Gastrocnemius medialis (tissue), 4 donors: ENCODE measurements around the gene PDAP1.

Experiments
- POLR2A ChIP-seq, 2 donors: fragments of 450-650 bp; IDR thresholded peaks; one replicate each; pipeline ENCODE4 v1.6.1; 2017; ENCODE audit warnings: antibody characterized with exemption in 2 of 2, mild to moderate bottlenecking in 2 of 2, moderate library complexity in 2 of 2
- TF ChIP-seq, protein P1 (sequence below), 5 experiments: fragments of 450-650 bp in 3 of 5; fragments of 200-600 bp in 2 of 5; sonication (generic) in 2 of 5; IDR thresholded peaks in 4 of 5; conservative IDR thresholded peaks in 1 of 5; 1 replicate in 4 of 5; 2 replicates in 1 of 5; pipeline ENCODE4 v1.5.1; 2016 to 2019; ENCODE audit warnings: antibody characterized with exemption in 5 of 5, mild to moderate bottlenecking in 3 of 5, moderate library complexity in 3 of 5

DNA sequence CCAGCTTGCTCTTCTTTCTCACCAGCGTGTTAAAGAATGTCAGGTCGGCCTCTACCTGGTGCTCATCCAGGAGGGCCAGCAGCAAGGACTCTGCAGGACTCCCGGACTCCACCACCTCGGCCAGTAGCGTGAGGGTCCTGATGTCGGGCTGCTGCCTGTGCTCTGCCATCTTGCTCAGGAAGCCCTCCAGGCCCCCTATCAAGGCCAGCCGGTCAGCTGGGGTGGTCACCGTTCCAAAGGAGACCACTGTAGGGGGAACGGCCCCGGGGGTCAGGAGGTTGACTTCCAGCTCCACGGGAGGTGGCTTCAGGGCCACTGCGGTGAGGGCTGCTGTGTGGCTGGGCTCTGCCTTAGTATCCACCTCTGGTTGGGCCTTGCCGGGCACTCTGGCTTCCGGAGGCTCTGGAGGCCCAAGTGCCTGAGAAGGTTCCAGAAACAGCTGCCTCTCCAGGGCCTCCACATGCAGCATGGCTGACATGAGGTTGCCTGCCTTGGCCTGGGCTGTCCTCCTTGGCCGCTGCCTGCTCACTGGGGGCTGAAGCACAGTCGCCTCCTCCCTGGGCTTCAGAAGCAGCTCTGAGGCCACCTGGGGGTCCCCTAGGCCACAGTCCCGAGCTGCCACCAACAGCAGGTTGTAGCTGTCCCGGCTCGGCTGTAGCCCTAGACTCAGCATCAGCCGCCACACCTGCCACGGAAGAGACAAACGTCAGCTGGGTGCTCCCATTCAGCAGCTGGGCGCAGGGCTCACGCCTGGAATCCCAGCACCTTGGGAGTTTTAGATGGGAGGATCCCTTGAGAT lies 16.7 kb upstream of the PDAP1 start:
- TF ChIP-seq, protein P1, sequence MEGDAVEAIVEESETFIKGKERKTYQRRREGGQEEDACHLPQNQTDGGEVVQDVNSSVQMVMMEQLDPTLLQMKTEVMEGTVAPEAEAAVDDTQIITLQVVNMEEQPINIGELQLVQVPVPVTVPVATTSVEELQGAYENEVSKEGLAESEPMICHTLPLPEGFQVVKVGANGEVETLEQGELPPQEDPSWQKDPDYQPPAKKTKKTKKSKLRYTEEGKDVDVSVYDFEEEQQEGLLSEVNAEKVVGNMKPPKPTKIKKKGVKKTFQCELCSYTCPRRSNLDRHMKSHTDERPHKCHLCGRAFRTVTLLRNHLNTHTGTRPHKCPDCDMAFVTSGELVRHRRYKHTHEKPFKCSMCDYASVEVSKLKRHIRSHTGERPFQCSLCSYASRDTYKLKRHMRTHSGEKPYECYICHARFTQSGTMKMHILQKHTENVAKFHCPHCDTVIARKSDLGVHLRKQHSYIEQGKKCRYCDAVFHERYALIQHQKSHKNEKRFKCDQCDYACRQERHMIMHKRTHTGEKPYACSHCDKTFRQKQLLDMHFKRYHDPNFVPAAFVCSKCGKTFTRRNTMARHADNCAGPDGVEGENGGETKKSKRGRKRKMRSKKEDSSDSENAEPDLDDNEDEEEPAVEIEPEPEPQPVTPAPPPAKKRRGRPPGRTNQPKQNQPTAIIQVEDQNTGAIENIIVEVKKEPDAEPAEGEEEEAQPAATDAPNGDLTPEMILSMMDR (IDR thresholded peaks at IDR 0.05 in 4 of 5, conservative IDR thresholded peaks at IDR 0.05 in 1 of 5), result no peak
- no peak for TF ChIP-seq POLR2A (IDR thresholded peaks at IDR 0.05)
